ENCODE measurements around the gene AKNA.

GRCh38 chr9:114300846-114301797 lies 86.7 kb downstream of the AKNA start:
- TF ChIP-seq CTCF (IDR thresholded peaks at IDR 0.05) (no peak), EZH2 (IDR thresholded peaks at IDR 0.05) (no peak), EZH2phosphoT487 (IDR thresholded peaks at IDR 0.05) (no peak)
